Iris pigment epithelial cell (primary cell): Measurements from ENCODE around the gene DLG2.
"Not testable (repeated sequence)": the region's sequence is repeated elsewhere in the genome, so short reads cannot be mapped to it uniquely, and the experiment has no call there.

Source experiments
- DNase-seq: peaks from one replicate; pipeline ENCODE4 v3.0.0-alpha.2; 2011; ENCODE audit warnings: low read depth

DLG2 gene

GRCh38 chr11:85021058-85021457 lies 606.1 kb downstream of the DLG2 start:
- no peak for DNase-seq

- DNase-seq, result peak; percentile 47
Observed at GRCh38 chr11:84993386-84993785, 633.8 kb downstream of the DLG2 start.

GRCh38 chr11:84990141-84990540 lies 637.0 kb downstream of the DLG2 start:
- DNase-seq, result no peak

GRCh38 chr11:84987686-84988187 lies 639.4 kb downstream of the DLG2 start:
- DNase-seq, result not testable (repeated sequence)

- DNase-seq, result peak; percentile 2
Observed at GRCh38 chr11:84981301-84981700, 645.8 kb downstream of the DLG2 start.

GRCh38 chr11:84969103-84969502 lies 658.0 kb downstream of the DLG2 start:
- DNase-seq, result peak; percentile 21

- no peak for DNase-seq
Observed at GRCh38 chr11:84965484-84965883, 661.7 kb downstream of the DLG2 start.

- DNase-seq, result no peak
Observed at GRCh38 chr11:84963240-84963639, 663.9 kb downstream of the DLG2 start.

- no peak for DNase-seq
Observed at GRCh38 chr11:84962018-84962417, 665.1 kb downstream of the DLG2 start.

- no peak for DNase-seq
Observed at GRCh38 chr11:84958295-84958694, 668.8 kb downstream of the DLG2 start.

GRCh38 chr11:84950569-84951270 lies 676.4 kb downstream of the DLG2 start:
- no peak for DNase-seq

GRCh38 chr11:84947970-84948580 lies 679.1 kb downstream of the DLG2 start:
- DNase-seq, result peak; percentile 14

- no peak for DNase-seq
Observed at GRCh38 chr11:84947070-84947469, 680.1 kb downstream of the DLG2 start.

GRCh38 chr11:84930863-84931262 lies 696.3 kb downstream of the DLG2 start:
- DNase-seq, result no peak

GRCh38 chr11:84929738-84930137 lies 697.4 kb downstream of the DLG2 start:
- DNase-seq, result no peak

GRCh38 chr11:84924154-84924692 lies 702.9 kb downstream of the DLG2 start:
- no peak for DNase-seq

- DNase-seq, result no peak
Observed at GRCh38 chr11:84923489-84923888, 703.7 kb downstream of the DLG2 start.

GRCh38 chr11:84922836-84923235 lies 704.3 kb downstream of the DLG2 start:
- DNase-seq, result no peak

- peak; percentile 12 for DNase-seq
Observed at GRCh38 chr11:84922212-84922805, 704.8 kb downstream of the DLG2 start.

- DNase-seq, result no peak
Observed at GRCh38 chr11:84914511-84914910, 712.6 kb downstream of the DLG2 start.

- no peak for DNase-seq
Observed at GRCh38 chr11:84909740-84910139, 717.4 kb downstream of the DLG2 start.

- peak; percentile 98 for DNase-seq
Observed at GRCh38 chr11:84906995-84907394, 720.1 kb downstream of the DLG2 start.

- peak; percentile 91 for DNase-seq
Observed at GRCh38 chr11:84905411-84905810, 721.7 kb downstream of the DLG2 start.
